NB4 (cell line): ENCODE data around the gene ADCY2.

Experiments used
- MAX ChIP-seq: IDR thresholded peaks from 2 replicates; pipeline ENCODE4 v1.6.1; 2011; ENCODE audit warnings: low read depth, low read length
- MYC ChIP-seq: IDR thresholded peaks from 2 replicates; pipeline ENCODE4 v1.6.1; 2011; ENCODE audit warnings: low read depth, low read length
- POLR2A ChIP-seq: IDR thresholded peaks from 2 replicates; pipeline ENCODE4 v1.6.1; 2011; ENCODE audit warnings: mild to moderate bottlenecking; ENCODE audit not compliant: insufficient read length; ENCODE audit errors: extremely low read depth
- TF ChIP-seq, protein P1 (sequence below): IDR thresholded peaks from one replicate; pipeline ENCODE4 v1.5.1; 2012; ENCODE audit warnings: low read depth, low read length

DNA sequence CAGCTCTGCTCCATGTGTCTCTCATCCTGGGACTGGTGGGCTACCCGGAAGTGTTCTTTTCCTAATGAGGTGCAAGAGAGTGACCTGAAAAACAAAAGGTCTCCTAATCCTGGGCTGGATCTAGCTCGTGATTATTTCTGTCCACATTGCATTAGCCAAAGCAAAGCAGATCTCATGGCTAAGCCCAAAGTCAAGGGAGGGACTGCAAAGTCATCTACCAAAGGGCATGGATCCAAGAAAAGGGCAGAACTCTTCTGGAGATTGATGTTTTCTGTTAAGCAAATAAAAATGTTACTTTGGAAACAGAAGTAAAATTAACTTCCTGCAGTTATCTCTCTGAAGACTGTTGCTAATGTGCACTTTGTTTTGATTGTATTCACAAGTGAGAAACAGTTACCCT, 229.8 kb downstream of the ADCY2 start:
- no peak for TF ChIP-seq POLR2A
- TF ChIP-seq, protein P1, sequence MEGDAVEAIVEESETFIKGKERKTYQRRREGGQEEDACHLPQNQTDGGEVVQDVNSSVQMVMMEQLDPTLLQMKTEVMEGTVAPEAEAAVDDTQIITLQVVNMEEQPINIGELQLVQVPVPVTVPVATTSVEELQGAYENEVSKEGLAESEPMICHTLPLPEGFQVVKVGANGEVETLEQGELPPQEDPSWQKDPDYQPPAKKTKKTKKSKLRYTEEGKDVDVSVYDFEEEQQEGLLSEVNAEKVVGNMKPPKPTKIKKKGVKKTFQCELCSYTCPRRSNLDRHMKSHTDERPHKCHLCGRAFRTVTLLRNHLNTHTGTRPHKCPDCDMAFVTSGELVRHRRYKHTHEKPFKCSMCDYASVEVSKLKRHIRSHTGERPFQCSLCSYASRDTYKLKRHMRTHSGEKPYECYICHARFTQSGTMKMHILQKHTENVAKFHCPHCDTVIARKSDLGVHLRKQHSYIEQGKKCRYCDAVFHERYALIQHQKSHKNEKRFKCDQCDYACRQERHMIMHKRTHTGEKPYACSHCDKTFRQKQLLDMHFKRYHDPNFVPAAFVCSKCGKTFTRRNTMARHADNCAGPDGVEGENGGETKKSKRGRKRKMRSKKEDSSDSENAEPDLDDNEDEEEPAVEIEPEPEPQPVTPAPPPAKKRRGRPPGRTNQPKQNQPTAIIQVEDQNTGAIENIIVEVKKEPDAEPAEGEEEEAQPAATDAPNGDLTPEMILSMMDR, result no peak
- no peak for TF ChIP-seq MAX
- TF ChIP-seq MYC, result no peak
